ENCODE measurements around the gene BIRC3. TPM values are rescaled to one million over a fixed set of nuclear protein-coding genes. Genes with fewer than 3 reads are reported as not detected.

BIRC3 gene
- polyA plus RNA-seq, 1 experiment, result 3.5 TPM

- Histone ChIP-seq H3K4me3 (ENCODE audit: low read depth, low read length) (peak overlapping the region; percentile 38), H3K27me3 (ENCODE audit: control insufficient read depth, insufficient read depth, low read length) (no peaks in the 10 kb centered on the region), H3K9me3 (ENCODE audit: control insufficient read depth, insufficient read depth, low read length) (no peaks in the 10 kb centered on the region), H3K27ac (ENCODE audit: low read depth, low read length) (no peak overlapping the region)
- peak; percentile 55 for DNase-seq (ENCODE audit: low read depth, low spot score)
- ChIA-PET POLR2A (interaction anchor here (0.7 kb wide), 1 partner anchor 495 kb away, joined by 3 read pairs; no protein-coding TSS in a partner anchor), CTCF (interaction anchor here (0.5 to 3.0 kb wide), 37 partner anchors 8 to 384 kb away, joined by 3 to 19 read pairs (median 4); no protein-coding TSS in a partner anchor)
- TF ChIP-seq CTCF (IDR thresholded peaks at IDR 0.05; ENCODE audit: low read depth, low read length), result peak; percentile 72
Measured at GRCh38 chr11:102287964-102288724, 29.1 kb upstream of the BIRC3 start.

GRCh38 chr11:102288725-102289083 is 28.6 kb upstream of the BIRC3 start:
- no peak for DNase-seq (ENCODE audit: low read depth, low spot score)
- Histone ChIP-seq H3K27ac (ENCODE audit: low read depth, low read length) (no peak overlapping the region), H3K27me3 (ENCODE audit: control insufficient read depth, insufficient read depth, low read length) (no peaks in the 10 kb centered on the region), H3K4me3 (ENCODE audit: low read depth, low read length) (no peak overlapping the region), H3K9me3 (ENCODE audit: control insufficient read depth, insufficient read depth, low read length) (no peaks in the 10 kb centered on the region)
- ChIA-PET POLR2A (interaction anchor here (0.7 kb wide), 1 partner anchor 494 kb away, joined by 3 read pairs; no protein-coding TSS in a partner anchor), CTCF (interaction anchor here (0.5 to 3.0 kb wide), 26 partner anchors 9 to 383 kb away, joined by 3 to 19 read pairs (median 4); no protein-coding TSS in a partner anchor)
- no peak for TF ChIP-seq CTCF (IDR thresholded peaks at IDR 0.05; ENCODE audit: low read depth, low read length)

GRCh38 chr11:102289592-102289991 is 27.7 kb upstream of the BIRC3 start:
- POLR2A ChIA-PET, result no interaction called here
- H3K4me3 ChIP-seq (ENCODE audit: low read depth, low read length), result no peak overlapping the region
- DNase-seq (ENCODE audit: low read depth, low spot score), result no peak
- H3K27me3 ChIP-seq (ENCODE audit: control insufficient read depth, insufficient read depth, low read length), result no peaks in the 10 kb centered on the region
- CTCF ChIA-PET, result interaction anchor here (0.7 to 3.0 kb wide), 13 partner anchors 10 to 323 kb away, joined by 3 to 19 read pairs (median 5); no protein-coding TSS in a partner anchor
- H3K27ac ChIP-seq (ENCODE audit: low read depth, low read length), result peak overlapping the region; percentile 3
- H3K9me3 ChIP-seq (ENCODE audit: control insufficient read depth, insufficient read depth, low read length), result no peaks in the 10 kb centered on the region
- TF ChIP-seq CTCF (IDR thresholded peaks at IDR 0.05; ENCODE audit: low read depth, low read length), result no peak

- no peaks in the 10 kb centered on the region for H3K27me3 ChIP-seq (ENCODE audit: control insufficient read depth, insufficient read depth, low read length)
- CTCF ChIA-PET, result interaction anchor here (0.6 to 2.7 kb wide), 4 partner anchors 16 to 374 kb away, joined by 3 to 10 read pairs (median 7); no protein-coding TSS in a partner anchor
- H3K4me3 ChIP-seq (ENCODE audit: low read depth, low read length), result no peak overlapping the region
- no peak for TF ChIP-seq CTCF (IDR thresholded peaks at IDR 0.05; ENCODE audit: low read depth, low read length)
- H3K27ac ChIP-seq (ENCODE audit: low read depth, low read length), result no peak overlapping the region
- H3K9me3 ChIP-seq (ENCODE audit: control insufficient read depth, insufficient read depth, low read length), result no peaks in the 10 kb centered on the region
- POLR2A ChIA-PET, result no interaction called here
- no peak for DNase-seq (ENCODE audit: low read depth, low spot score)
Measured at GRCh38 chr11:102291831-102292230, 25.5 kb upstream of the BIRC3 start.

GRCh38 chr11:102292933-102293332 is 24.4 kb upstream of the BIRC3 start:
- Histone ChIP-seq H3K27ac (ENCODE audit: low read depth, low read length) (no peak overlapping the region), H3K4me3 (ENCODE audit: low read depth, low read length) (no peak overlapping the region), H3K27me3 (ENCODE audit: control insufficient read depth, insufficient read depth, low read length) (no peaks in the 10 kb centered on the region), H3K9me3 (ENCODE audit: control insufficient read depth, insufficient read depth, low read length) (no peaks in the 10 kb centered on the region)
- CTCF ChIA-PET, result interaction anchor here (0.6 to 2.7 kb wide), 15 partner anchors 8 to 373 kb away, joined by 3 to 16 read pairs (median 5); no protein-coding TSS in a partner anchor
- no peak for TF ChIP-seq CTCF (IDR thresholded peaks at IDR 0.05; ENCODE audit: low read depth, low read length)
- DNase-seq (ENCODE audit: low read depth, low spot score), result no peak
- POLR2A ChIA-PET, result no interaction called here

Measured in AG04450 (cell line).